SKM-1 treated with dmso at 0.1 percent for 144 hours (cell line): ENCODE results near the gene DNHD1.

ENCODE experiments used
- DNase-seq: peaks from one replicate; lab custom pipeline; 2025; ENCODE audit not compliant: unreplicated experiment; lab: John Stamatoyannopoulos, UW

The DNHD1 gene

GRCh38 chr11:6611092-6611962 is 114.2 kb downstream of the DNHD1 start:
- DNase-seq, result no peak

DNA sequence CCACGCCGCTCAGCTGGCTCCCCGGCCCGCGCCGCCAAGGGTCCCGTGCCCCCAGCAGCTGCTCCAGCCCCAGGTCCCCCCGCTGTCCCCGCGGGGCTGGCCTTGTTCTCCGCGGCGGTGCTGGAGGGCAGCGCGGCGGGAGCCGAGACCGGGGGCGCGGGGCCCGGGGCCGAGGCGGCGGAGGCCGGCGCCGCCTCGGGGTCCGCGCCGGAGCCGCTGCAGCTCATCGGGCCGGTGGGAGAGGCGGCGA is 114.8 kb downstream of the DNHD1 start:
- DNase-seq, result no peak

- peak; percentile 93 for DNase-seq
Measured at GRCh38 chr11:6612213-6613041, 115.3 kb downstream of the DNHD1 start, which contains the start of gene TAF10. Gene TAF10 (minus strand): TSS chr11:6612216. CDS start chr11:6612189, 27 bp downstream.

- no peak for DNase-seq
Measured at GRCh38 chr11:6613496-6613895, 116.4 kb downstream of the DNHD1 start.

DNA sequence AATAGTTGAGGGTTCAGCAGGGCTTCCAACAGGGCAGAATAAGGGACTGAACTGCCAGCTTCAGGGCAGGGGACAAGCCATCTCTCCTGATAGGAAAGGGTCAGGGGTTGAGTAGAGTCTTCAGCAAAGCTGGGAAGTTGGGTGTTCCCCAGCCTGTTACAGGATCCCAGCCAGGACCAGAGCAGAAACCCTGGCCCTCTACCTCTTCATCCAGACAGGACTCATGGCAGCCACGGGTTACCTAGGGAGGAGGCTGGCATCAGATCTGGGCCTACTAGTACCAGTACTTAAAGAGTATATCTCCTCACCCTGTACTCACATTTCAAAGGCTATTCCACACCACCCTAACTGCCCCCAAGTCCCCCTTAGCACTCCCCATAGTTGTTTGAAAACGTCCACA is 117.4 kb downstream of the DNHD1 start:
- no peak for DNase-seq

DNA sequence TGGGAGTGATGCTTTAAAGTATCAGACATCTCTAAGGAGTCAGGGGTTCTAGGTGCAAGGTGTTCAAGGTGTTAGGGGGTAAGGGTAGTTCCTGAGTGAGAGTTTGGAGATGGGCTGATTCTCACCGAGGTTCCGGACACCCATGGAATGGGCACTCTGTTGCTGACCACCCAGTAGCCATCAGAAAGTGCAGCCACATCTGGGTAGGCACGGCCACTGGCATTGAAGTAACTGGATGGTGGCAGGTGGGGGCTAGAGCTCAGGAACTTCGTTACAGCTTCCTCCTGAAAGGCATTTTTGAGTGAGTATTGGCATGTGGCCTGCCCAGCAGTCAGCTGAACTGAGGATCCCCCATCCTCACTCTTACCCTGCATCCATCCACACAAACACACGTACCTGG is 118.0 kb downstream of the DNHD1 start:
- no peak for DNase-seq

DNA sequence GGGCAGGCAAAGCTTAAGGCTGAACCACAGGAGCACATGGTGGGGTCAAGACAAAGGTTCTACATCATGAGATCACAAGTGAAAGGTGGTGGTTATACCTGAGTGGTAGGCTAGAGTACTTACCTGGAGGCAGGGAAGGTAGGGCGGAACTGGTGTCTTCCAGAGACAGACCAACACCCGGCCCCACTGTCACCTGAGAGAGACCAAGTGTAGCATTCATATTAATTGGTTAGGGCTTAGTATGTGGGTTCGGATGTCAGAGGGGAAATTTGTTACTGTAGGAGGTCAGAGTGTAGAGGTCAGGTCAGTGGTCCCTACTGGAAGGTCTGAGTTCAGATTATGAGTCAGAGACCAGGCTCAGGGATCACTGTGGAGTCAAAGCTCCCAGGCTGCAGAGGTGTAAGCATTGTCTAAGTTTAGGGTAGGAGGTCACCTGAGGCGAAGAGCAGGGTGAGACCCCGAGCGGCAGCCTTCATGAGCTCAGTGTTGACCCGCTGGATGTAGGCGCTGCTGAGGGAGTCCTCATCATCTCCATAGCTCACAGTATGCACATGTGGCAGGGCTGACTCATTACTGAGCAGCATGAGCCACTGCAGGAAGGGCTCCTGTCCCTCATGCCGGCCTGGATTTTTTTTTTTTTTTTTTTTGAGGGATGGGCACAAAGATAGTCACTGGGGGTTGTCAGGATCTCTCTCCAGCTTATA is 119.0 kb downstream of the DNHD1 start:
- DNase-seq, result no peak

- no peak for DNase-seq
Measured at GRCh38 chr11:6616596-6617250, 119.6 kb downstream of the DNHD1 start.

GRCh38 chr11:6617315-6617781 is 120.3 kb downstream of the DNHD1 start:
- no peak for DNase-seq

- peak; percentile 33 for DNase-seq
Measured at GRCh38 chr11:6618117-6619003, 121.3 kb downstream of the DNHD1 start.

DNA sequence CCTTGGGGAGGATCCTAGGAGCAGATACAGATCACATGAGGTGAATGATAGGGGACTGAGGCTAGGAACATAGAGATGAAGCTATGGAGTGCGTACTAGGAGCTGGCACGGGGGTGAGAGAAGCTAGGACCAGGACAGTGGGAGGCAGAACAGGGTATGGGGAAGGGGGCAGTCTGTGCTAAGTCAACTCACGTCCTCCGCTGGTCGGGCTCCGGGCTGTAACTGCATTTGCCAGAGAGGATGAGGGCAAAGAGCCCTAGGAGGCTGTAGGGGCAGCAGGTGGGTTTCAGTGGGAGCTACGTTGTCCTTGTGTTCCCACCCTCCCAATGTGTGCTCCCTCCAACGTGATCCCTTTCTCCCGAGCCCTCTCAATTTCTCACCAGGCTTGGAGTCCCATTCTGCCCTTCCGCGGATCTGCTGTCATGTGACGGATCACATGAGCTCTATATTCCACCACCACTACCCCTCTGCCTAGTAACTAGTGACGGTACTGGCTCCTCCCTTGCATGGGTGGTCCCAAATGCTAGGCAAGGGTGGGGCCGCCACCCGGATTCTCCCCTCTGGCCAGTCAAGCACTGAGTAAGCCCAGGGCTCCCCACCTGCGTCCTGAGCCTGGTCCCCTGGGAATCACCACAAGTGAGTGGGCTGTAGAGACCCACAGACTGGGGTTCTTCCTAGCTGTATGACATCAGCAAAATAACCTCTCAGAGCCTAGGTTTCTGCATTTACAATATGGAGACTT is 122.1 kb downstream of the DNHD1 start, which contains the start of gene TPP1:
TPP1 (minus strand) TSS at position 419 of the 742 bp plus-strand sequence; CDS start at position 397, 22 bp downstream.
- peak; percentile 88 for DNase-seq

- DNase-seq, result no peak
Measured at GRCh38 chr11:6620636-6621035, 123.6 kb downstream of the DNHD1 start.
